ENCODE measurements around the gene CTAG1B.
"Not testable (repeated sequence)": the region's sequence is repeated elsewhere in the genome, so short reads cannot be mapped to it uniquely, and the experiment has no call there.

DNA sequence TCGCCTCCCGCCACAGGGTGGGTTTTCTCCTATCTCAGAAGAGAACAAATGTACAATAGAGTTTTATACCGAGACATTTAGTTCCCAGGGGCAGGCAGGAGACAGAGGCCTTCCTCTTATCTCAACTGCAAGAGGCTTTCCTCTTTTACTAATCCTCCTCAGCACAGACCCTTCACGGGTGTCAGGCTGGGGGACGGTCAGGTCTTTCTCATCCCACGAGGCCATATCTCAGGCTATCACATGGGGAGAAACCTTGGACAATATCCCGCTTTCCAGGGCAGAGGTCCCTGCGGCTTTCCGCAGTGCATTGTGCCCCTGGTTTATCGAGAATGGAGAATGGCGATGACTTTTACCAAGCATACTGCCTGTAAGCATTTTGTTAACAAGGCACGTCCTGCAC is 10.3 kb downstream of the CTAG1B start:
- TF ChIP-seq, protein P1, sequence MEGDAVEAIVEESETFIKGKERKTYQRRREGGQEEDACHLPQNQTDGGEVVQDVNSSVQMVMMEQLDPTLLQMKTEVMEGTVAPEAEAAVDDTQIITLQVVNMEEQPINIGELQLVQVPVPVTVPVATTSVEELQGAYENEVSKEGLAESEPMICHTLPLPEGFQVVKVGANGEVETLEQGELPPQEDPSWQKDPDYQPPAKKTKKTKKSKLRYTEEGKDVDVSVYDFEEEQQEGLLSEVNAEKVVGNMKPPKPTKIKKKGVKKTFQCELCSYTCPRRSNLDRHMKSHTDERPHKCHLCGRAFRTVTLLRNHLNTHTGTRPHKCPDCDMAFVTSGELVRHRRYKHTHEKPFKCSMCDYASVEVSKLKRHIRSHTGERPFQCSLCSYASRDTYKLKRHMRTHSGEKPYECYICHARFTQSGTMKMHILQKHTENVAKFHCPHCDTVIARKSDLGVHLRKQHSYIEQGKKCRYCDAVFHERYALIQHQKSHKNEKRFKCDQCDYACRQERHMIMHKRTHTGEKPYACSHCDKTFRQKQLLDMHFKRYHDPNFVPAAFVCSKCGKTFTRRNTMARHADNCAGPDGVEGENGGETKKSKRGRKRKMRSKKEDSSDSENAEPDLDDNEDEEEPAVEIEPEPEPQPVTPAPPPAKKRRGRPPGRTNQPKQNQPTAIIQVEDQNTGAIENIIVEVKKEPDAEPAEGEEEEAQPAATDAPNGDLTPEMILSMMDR (IDR thresholded peaks at IDR 0.05): not testable (repeated sequence)
- not testable (repeated sequence) for TF ChIP-seq ZFX (IDR thresholded peaks at IDR 0.05; ENCODE audit: borderline replicate concordance)

Data from 22Rv1 (cell line).